ENCODE data around the gene CREM. TPM values are rescaled to one million over a fixed set of nuclear protein-coding genes. Genes with fewer than 3 reads are reported as not detected.

Gene CREM
- total RNA-seq, 2 experiments from 2014 or later: 143 to 156 TPM

GRCh38 chr10:35124540-35124939 is 2.1 kb upstream of the CREM start:
- DNase-seq: no peak
- Mint-ChIP-seq H3K4me1 (peaks cover 35% of the 10 kb centered on the region), H3K9me3 (peaks cover 2% of the 10 kb centered on the region), H3K4me3 (no peak overlapping the region), H3K27ac (peak overlapping the region; percentile 5), H3K27me3 (no peaks in the 10 kb centered on the region), H3K36me3 (peaks cover 21% of the 10 kb centered on the region)

- H3K27me3 Mint-ChIP-seq: no peaks in the 10 kb centered on the region
- peaks cover 2% of the 10 kb centered on the region for H3K9me3 Mint-ChIP-seq
- no peak for DNase-seq
- H3K36me3 Mint-ChIP-seq: peaks cover 28% of the 10 kb centered on the region
- H3K4me1 Mint-ChIP-seq: peaks cover 49% of the 10 kb centered on the region
- H3K4me3 Mint-ChIP-seq: peak overlapping the region; percentile 84
- H3K27ac Mint-ChIP-seq: peak overlapping the region; percentile 94
Observed at GRCh38 chr10:35126062-35126529, 550 bp upstream of the CREM start.

DNA sequence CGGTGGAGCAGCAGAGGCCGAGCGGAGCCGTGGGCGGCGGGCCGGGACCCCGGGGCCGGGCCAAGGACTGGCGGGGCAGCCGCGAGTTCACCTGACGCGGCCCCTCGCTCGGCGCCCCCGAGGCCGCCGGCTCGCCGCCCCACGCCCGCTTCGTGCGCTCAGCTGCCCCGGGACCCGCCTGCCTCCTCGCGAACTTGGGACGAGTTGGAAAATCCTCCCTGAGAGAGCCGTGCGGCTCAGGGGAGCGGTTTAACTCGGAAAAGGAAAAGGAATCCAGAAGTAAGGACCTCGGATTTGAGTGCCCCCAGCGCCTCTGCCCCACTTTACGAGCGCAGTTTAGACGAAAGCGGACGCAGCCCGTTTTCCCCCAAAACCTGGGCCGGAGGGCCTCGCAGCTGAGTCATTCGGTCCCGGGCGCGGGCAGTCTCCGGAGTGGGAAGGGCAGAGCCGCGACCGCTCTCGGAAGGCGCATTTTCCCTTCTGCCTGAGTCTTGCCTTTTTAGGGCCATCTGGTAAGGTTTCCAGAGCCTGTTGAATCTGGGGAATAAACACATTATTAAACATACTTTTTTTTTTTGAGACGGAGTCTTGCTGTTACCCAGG is 744 bp downstream of the CREM start:
- H3K4me1 Mint-ChIP-seq: peaks cover 62% of the 10 kb centered on the region
- no peaks in the 10 kb centered on the region for H3K27me3 Mint-ChIP-seq
- H3K9me3 Mint-ChIP-seq: peaks cover 2% of the 10 kb centered on the region
- peak overlapping the region; percentile 93 for H3K4me3 Mint-ChIP-seq
- peaks cover 32% of the 10 kb centered on the region for H3K36me3 Mint-ChIP-seq
- peak; percentile 71 for DNase-seq
- peak overlapping the region; percentile 99 for H3K27ac Mint-ChIP-seq

DNA sequence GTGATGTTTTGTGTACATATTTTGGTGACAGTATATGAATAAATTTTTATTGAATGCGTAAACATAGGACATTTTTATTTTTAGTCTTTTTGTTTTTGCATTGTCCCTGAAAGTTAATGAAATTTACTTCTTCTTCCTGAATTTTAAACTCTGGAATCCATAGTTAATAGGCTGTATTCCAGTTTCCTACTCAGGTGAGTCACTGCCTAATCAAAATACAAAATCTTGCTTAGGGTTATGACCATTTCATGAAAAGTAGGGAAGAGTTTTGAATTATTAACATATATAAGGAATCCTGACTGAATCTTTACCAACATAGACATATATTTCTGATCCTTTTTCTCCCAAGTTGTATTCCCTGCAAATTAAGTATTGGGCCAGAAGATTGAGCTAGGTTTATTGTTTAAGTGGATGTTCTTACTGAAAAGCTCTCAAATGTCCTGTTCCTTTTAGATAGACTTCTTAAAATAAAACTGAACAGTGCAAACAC is 2.6 kb downstream of the CREM start:
- peak overlapping the region; percentile 93 for H3K4me3 Mint-ChIP-seq
- peaks cover 2% of the 10 kb centered on the region for H3K9me3 Mint-ChIP-seq
- no peak for DNase-seq
- H3K27me3 Mint-ChIP-seq: no peaks in the 10 kb centered on the region
- peaks cover 66% of the 10 kb centered on the region for H3K4me1 Mint-ChIP-seq
- peak overlapping the region; percentile 99 for H3K27ac Mint-ChIP-seq
- H3K36me3 Mint-ChIP-seq: peaks cover 40% of the 10 kb centered on the region

- peaks cover 2% of the 10 kb centered on the region for H3K9me3 Mint-ChIP-seq
- H3K36me3 Mint-ChIP-seq: peaks cover 40% of the 10 kb centered on the region
- H3K4me3 Mint-ChIP-seq: peak overlapping the region; percentile 59
- peaks cover 60% of the 10 kb centered on the region for H3K4me1 Mint-ChIP-seq
- DNase-seq: no peak
- H3K27ac Mint-ChIP-seq: peak overlapping the region; percentile 76
- H3K27me3 Mint-ChIP-seq: no peaks in the 10 kb centered on the region
Observed at GRCh38 chr10:35130663-35131062, 4.0 kb downstream of the CREM start.

GRCh38 chr10:35132727-35133126 is 6.1 kb downstream of the CREM start:
- Mint-ChIP-seq H3K4me1 (peaks cover 67% of the 10 kb centered on the region), H3K4me3 (peak overlapping the region; percentile 74), H3K9me3 (peaks cover 2% of the 10 kb centered on the region), H3K27ac (peak overlapping the region; percentile 95), H3K36me3 (peaks cover 39% of the 10 kb centered on the region), H3K27me3 (no peaks in the 10 kb centered on the region)
- DNase-seq: no peak

DNA sequence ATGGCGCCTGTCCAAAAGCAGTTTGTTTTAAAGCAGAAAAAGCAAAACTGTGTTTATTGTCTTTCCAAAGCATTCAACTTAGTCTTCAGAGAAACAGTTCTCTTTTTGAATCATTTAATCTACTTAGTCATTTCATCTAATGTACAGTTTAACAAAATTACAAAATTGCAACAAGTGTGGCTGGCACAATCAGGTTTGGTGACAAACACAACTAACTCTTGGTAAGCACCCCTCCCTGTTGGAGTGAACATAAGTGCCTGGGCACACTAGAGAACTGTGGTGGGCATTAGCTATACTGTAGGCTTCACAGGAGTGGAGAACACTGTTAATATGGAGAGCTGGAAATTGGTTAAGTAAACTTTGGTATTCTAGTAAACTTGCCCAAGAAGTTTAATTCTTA is 6.9 kb downstream of the CREM start:
- DNase-seq: no peak
- H3K36me3 Mint-ChIP-seq: peaks cover 31% of the 10 kb centered on the region
- H3K4me1 Mint-ChIP-seq: peaks cover 64% of the 10 kb centered on the region
- peak overlapping the region; percentile 95 for H3K27ac Mint-ChIP-seq
- no peak overlapping the region for H3K4me3 Mint-ChIP-seq
- no peaks in the 10 kb centered on the region for H3K27me3 Mint-ChIP-seq
- no peaks in the 10 kb centered on the region for H3K9me3 Mint-ChIP-seq

- Mint-ChIP-seq H3K27ac (peak overlapping the region; percentile 79), H3K4me3 (peak overlapping the region; percentile 33), H3K9me3 (no peaks in the 10 kb centered on the region), H3K4me1 (peaks cover 45% of the 10 kb centered on the region), H3K27me3 (no peaks in the 10 kb centered on the region), H3K36me3 (peaks cover 16% of the 10 kb centered on the region)
- no peak for DNase-seq
Observed at GRCh38 chr10:35135861-35136260, 9.2 kb downstream of the CREM start.

GRCh38 chr10:35136263-35136815 is 9.7 kb downstream of the CREM start:
- Mint-ChIP-seq H3K27me3 (no peaks in the 10 kb centered on the region), H3K4me3 (peak overlapping the region; percentile 33), H3K4me1 (peaks cover 40% of the 10 kb centered on the region), H3K27ac (peak overlapping the region; percentile 79), H3K9me3 (no peaks in the 10 kb centered on the region), H3K36me3 (peaks cover 14% of the 10 kb centered on the region)
- no peak for DNase-seq

DNA sequence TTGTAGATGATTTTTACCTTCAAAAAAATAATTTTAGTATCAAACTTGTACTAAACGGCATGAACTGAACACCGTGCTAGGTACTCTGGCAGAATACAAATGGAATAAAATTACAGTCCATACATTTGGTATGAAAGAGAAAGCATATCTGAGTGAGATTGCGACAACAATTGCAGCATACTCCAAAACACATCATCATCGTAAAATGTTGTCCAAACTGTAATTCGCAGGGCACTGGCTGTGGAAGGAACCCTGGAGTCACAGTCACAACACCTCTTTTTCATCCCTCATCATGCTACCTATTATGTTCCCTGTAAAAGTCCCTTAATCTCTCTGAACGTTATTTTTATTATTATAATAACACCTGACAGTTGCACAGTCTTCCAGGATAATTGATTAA is 13.5 kb downstream of the CREM start:
- no peak overlapping the region for H3K4me3 Mint-ChIP-seq
- no peak for DNase-seq
- peaks cover under 1% of the 10 kb centered on the region for H3K9me3 Mint-ChIP-seq
- H3K36me3 Mint-ChIP-seq: peaks cover 3% of the 10 kb centered on the region
- no peak overlapping the region for H3K27ac Mint-ChIP-seq
- H3K27me3 Mint-ChIP-seq: no peaks in the 10 kb centered on the region
- H3K4me1 Mint-ChIP-seq: peaks cover 29% of the 10 kb centered on the region

- H3K4me1 Mint-ChIP-seq: peaks cover 27% of the 10 kb centered on the region
- H3K27me3 Mint-ChIP-seq: no peaks in the 10 kb centered on the region
- no peak overlapping the region for H3K27ac Mint-ChIP-seq
- DNase-seq: no peak
- no peak overlapping the region for H3K4me3 Mint-ChIP-seq
- peaks cover 3% of the 10 kb centered on the region for H3K9me3 Mint-ChIP-seq
- peaks cover 6% of the 10 kb centered on the region for H3K36me3 Mint-ChIP-seq
Observed at GRCh38 chr10:35140727-35141126, 14.1 kb downstream of the CREM start.

- Mint-ChIP-seq H3K36me3 (peaks cover 48% of the 10 kb centered on the region), H3K4me1 (peaks cover 70% of the 10 kb centered on the region), H3K9me3 (peaks cover 4% of the 10 kb centered on the region), H3K27ac (peak overlapping the region; percentile 94), H3K4me3 (peak overlapping the region; percentile 58), H3K27me3 (no peaks in the 10 kb centered on the region)
- DNase-seq: peak; percentile 7
Observed at GRCh38 chr10:35150308-35150707, 23.7 kb downstream of the CREM start.

DNA sequence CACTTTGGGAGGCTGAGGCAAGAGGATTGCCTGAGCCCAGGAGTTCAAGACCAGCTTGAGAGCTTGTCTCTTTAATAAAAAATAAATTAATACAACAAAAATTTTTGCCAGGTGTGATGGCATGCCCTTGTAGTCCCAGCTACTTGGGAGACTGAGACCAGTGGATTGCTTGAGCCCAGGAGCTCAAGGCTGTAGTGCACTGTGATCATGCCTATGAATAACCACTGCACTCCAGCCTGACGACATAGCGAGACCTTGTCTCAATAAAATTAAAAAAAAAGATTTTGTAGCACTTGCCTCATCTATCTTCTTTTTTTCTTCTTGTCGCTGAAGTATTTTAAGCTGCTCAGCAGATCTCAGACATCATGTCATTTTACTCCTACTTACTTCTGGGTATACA is 26.3 kb downstream of the CREM start:
- Mint-ChIP-seq H3K9me3 (no peaks in the 10 kb centered on the region), H3K27me3 (no peaks in the 10 kb centered on the region), H3K27ac (no peak overlapping the region), H3K4me3 (no peak overlapping the region), H3K36me3 (peaks cover 58% of the 10 kb centered on the region), H3K4me1 (peaks cover 57% of the 10 kb centered on the region)
- DNase-seq: no peak

DNA sequence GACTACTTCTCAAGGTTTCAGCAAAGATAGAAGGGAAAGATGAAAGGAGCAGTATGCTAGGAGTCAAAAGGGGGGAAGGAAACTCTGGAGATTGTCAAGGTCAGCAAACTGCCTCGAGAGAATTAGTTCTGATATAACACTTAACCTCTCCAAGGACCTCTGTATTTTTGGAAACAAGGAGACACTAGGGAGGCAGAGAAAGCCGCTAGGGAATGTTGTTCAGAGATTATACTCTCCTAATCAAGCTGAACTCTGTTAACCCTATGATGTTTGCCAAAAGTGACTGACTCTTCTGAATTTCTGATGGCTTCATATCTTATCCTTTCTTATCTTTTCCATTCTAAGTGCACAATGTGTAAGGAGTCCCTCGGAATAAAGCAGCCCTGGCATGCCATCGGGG is 27.1 kb downstream of the CREM start:
- Mint-ChIP-seq H3K27me3 (no peaks in the 10 kb centered on the region), H3K4me1 (peaks cover 50% of the 10 kb centered on the region), H3K9me3 (no peaks in the 10 kb centered on the region), H3K36me3 (peaks cover 58% of the 10 kb centered on the region), H3K27ac (no peak overlapping the region), H3K4me3 (no peak overlapping the region)
- DNase-seq: no peak

DNA sequence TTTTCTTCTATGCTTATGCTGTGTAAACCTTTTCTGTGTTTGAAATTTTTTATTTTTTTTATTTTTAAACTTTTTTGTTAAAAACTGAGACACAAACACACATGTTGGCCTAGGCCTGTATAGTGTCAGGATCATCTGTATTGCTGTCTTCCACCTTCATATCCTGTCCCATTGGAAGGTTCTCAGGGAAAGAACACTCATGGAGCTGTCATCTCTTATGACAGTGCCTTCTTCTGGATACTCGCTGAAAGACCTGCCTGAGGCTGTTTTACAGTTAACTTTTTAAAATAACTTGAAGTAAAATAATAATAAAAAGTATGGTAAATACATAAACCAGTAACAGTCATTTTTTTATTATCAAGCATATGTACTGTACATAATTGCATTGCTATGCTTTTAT is 34.1 kb downstream of the CREM start:
- Mint-ChIP-seq H3K4me3 (no peak overlapping the region), H3K27ac (no peak overlapping the region), H3K4me1 (peaks cover 5% of the 10 kb centered on the region), H3K27me3 (no peaks in the 10 kb centered on the region), H3K9me3 (peaks cover 2% of the 10 kb centered on the region), H3K36me3 (peaks cover 36% of the 10 kb centered on the region)
- no peak for DNase-seq

DNA sequence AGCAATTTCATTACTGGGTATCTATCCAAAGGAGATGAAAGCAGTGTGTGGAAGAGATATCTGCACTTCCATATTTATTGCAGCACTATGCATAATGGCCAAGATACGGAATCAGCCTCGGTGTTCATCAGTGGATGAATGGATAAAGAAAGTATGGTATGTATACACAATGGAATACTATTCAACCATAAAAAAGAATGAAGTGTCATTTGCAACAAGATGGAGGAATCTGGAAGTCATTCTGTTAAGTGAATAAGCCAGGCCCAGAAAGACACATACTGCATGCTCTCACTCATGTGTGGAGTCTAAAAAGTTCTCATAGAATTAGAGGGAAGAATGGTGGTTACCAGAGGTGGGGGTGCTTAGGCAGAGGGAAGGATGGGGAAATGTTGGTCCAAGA is 35.3 kb downstream of the CREM start:
- peaks cover 2% of the 10 kb centered on the region for H3K9me3 Mint-ChIP-seq
- no peaks in the 10 kb centered on the region for H3K27me3 Mint-ChIP-seq
- no peak for DNase-seq
- peaks cover 29% of the 10 kb centered on the region for H3K36me3 Mint-ChIP-seq
- H3K4me1 Mint-ChIP-seq: peaks cover 5% of the 10 kb centered on the region
- no peak overlapping the region for H3K27ac Mint-ChIP-seq
- no peak overlapping the region for H3K4me3 Mint-ChIP-seq

Measured in activated naive CD8-positive, alpha-beta T cell treated with anti-CD3 and anti-CD28 coated beads for 36 hours (primary cell).